ENCODE results near the gene NXPH3. TPM values are rescaled to one million over a fixed set of nuclear protein-coding genes. Genes with fewer than 3 reads are reported as not detected.
"Not testable (repeated sequence)": the region's sequence is repeated elsewhere in the genome, so short reads cannot be mapped to it uniquely, and the experiment has no call there.

Gene NXPH3
- total RNA-seq, 1 donor from 2014 or later: 0.79 TPM

- H3K36me3 Mint-ChIP-seq (ENCODE audit: low read depth): no peaks in the 10 kb centered on the region
- DNase-seq (ENCODE audit: low read depth, low spot score): no peak
- no peaks in the 10 kb centered on the region for H3K9me3 Mint-ChIP-seq
- peaks cover 20% of the 10 kb centered on the region for H3K4me1 Mint-ChIP-seq
- peak overlapping the region; percentile 22 for H3K4me3 Mint-ChIP-seq
- no peak overlapping the region for H3K27ac Mint-ChIP-seq (ENCODE audit: unreplicated experiment)
- H3K27me3 Mint-ChIP-seq (ENCODE audit: low read depth): peaks cover 65% of the 10 kb centered on the region
- TF ChIP-seq CTCF (conservative IDR thresholded peaks at IDR 0.05): no peak
These were observed 8.6 kb upstream of the NXPH3 start for GRCh38 chr17:49567104-49567521.

DNA sequence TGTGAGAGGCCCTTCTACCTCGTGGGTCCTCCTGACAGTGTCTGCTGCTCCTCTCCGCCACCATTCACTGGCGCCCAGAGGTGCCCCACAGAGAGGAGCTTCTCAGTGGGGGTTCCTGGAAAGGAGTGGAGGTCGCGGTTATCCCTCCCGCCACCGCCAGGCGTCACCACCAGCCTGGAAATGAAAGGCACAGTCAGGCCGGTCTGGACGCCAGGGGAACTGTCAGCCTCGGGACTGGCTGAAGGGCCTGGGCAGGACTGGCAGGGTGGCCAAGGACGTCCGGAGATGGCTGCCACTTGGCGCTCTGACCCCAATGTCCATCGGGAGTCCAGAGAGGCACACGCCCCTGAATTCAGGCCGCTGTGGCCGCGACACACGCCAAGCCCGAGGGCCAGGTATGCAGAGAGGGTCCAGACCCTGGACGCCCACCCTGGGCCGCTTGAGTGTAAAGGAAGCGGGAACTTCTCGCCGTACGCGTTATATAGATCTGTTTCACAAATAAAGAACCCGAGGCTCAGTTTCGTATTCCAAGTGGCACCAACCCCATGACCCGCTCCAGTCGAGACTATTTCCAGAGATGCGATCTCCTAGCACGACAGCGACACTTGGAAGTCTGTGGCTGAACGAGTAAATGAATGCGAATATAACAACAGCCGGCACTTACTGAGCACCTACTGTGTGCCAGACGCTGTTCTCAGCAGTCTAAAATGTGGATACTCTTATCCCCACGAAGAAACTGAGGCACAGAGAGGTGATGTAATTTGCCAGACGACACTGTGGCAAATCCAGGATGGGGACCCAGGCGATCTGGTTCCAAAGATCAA, 7.6 kb upstream of the NXPH3 start:
- Mint-ChIP-seq H3K27ac (ENCODE audit: unreplicated experiment) (no peak overlapping the region), H3K4me3 (peak overlapping the region; percentile 82), H3K36me3 (ENCODE audit: low read depth) (no peaks in the 10 kb centered on the region), H3K4me1 (peaks cover 20% of the 10 kb centered on the region), H3K27me3 (ENCODE audit: low read depth) (peaks cover 71% of the 10 kb centered on the region), H3K9me3 (no peaks in the 10 kb centered on the region)
- TF ChIP-seq CTCF (conservative IDR thresholded peaks at IDR 0.05): peak; percentile 92
- DNase-seq (ENCODE audit: low read depth, low spot score): peak; percentile 95

DNA sequence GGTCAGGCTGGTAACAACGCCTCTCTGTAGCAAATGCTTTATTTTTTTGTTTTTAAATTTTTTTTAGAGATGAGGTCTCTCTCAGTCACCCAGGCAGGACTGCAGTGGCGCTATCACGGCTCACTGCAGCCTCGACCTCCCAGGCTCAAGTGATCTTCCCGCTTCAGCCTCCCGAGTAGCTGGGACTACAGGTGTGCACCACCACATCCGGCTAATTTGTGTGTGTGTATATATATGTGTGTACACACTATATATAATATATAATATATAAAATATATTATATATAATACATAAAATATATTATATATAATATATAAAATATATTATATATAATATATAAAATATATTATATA, 7.0 kb upstream of the NXPH3 start:
- H3K4me3 Mint-ChIP-seq; H3K9me3 Mint-ChIP-seq; DNase-seq (ENCODE audit: low read depth, low spot score): not testable (repeated sequence)

DNA sequence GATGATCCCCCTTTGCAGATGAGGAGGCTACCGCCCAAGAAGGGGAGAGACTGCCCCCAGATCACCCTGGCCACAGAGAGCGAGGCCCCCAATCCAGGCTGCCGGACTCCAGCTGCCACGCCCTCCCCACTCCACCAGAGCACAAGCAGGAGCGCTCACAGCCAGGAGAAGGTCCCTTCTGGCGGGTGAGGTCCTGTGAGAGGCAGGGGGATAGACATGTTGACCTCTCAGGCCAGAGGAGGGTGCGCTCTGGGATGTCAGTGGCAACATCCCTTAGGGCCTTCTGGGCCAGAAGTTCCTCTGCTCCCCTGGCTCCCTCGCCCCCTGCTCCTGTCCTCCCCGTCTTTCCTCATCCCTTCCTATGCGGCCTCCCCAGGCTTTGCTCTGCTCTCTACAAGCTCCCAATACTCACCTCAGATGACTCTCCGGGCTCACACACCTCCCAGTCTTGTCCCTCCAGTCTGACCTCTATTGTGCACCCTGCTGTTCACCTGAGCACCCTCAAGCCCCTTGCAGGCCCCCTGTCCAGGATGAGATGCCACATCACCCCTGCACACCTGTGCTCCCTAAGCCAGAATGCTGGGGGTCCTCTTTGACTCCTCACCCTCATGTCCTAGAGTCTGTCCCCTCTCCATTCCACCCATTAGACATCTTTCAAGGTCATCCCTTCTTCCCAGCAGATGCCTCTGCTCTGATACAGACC, 5.0 kb upstream of the NXPH3 start:
- Mint-ChIP-seq H3K27ac (ENCODE audit: unreplicated experiment) (no peak overlapping the region), H3K4me1 (peaks cover 32% of the 10 kb centered on the region), H3K27me3 (ENCODE audit: low read depth) (peaks cover 74% of the 10 kb centered on the region), H3K4me3 (peak overlapping the region; percentile 25), H3K9me3 (no peaks in the 10 kb centered on the region), H3K36me3 (ENCODE audit: low read depth) (no peaks in the 10 kb centered on the region)
- DNase-seq (ENCODE audit: low read depth, low spot score): no peak
- TF ChIP-seq CTCF (conservative IDR thresholded peaks at IDR 0.05): no peak

More for the DNA sequence above, 7.0 kb upstream of the NXPH3 start:
- peaks cover 72% of the 10 kb centered on the region for H3K27me3 Mint-ChIP-seq (ENCODE audit: low read depth)
- H3K4me1 Mint-ChIP-seq: peaks cover 25% of the 10 kb centered on the region
- not testable (repeated sequence) for H3K36me3 Mint-ChIP-seq (ENCODE audit: low read depth); H3K27ac Mint-ChIP-seq (ENCODE audit: unreplicated experiment)

DNA sequence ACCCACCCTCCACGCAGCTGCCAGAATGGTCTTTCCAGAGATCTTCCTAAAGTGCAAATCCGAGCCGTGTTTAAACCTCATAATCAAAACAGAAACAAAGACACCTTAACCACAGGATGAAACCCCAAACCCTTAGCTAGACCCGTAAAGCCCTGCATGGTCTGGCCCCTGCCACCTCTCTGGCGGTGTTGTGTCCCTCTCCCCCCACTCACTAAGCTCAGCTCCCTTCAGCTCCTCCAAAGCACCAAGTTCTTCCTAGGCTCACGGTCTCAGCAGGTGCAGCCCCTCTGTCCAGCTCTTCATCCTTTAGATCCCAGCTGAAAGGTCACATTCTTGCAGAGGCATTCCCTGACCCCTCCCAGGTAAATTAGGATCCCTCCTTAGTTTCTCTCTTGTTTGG, 4.4 kb upstream of the NXPH3 start:
- Mint-ChIP-seq H3K27me3 (ENCODE audit: low read depth) (peaks cover 71% of the 10 kb centered on the region), H3K4me1 (peaks cover 28% of the 10 kb centered on the region), H3K9me3 (no peaks in the 10 kb centered on the region), H3K36me3 (ENCODE audit: low read depth) (no peaks in the 10 kb centered on the region), H3K4me3 (peak overlapping the region; percentile 25), H3K27ac (ENCODE audit: unreplicated experiment) (no peak overlapping the region)
- no peak for DNase-seq (ENCODE audit: low read depth, low spot score)
- no peak for TF ChIP-seq CTCF (conservative IDR thresholded peaks at IDR 0.05)

GRCh38 chr17:49571764-49572163, 3.9 kb upstream of the NXPH3 start:
- Mint-ChIP-seq H3K27me3 (ENCODE audit: low read depth) (peaks cover 69% of the 10 kb centered on the region), H3K27ac (ENCODE audit: unreplicated experiment) (no peak overlapping the region), H3K9me3 (no peaks in the 10 kb centered on the region), H3K4me1 (peaks cover 27% of the 10 kb centered on the region), H3K4me3 (peak overlapping the region; percentile 25), H3K36me3 (ENCODE audit: low read depth) (no peaks in the 10 kb centered on the region)
- no peak for TF ChIP-seq CTCF (conservative IDR thresholded peaks at IDR 0.05)
- DNase-seq (ENCODE audit: low read depth, low spot score): no peak
